HG03432 (cell line): ENCODE results near the gene ELAVL3.
"Not testable (repeated sequence)": the region's sequence is repeated elsewhere in the genome, so short reads cannot be mapped to it uniquely, and the experiment has no call there.

Experiments used
- ATAC-seq: cut with Tn5 transposase; IDR thresholded peaks from one replicate; pipeline ENCODE4 v1.9.1; 2021; ENCODE audit warnings: mild to moderate bottlenecking, moderate library complexity; ENCODE audit not compliant: unreplicated experiment

ELAVL3 gene

GRCh38 chr19:11489378-11489777 is 8.5 kb upstream of the ELAVL3 start:
- ATAC-seq: no peak

DNA sequence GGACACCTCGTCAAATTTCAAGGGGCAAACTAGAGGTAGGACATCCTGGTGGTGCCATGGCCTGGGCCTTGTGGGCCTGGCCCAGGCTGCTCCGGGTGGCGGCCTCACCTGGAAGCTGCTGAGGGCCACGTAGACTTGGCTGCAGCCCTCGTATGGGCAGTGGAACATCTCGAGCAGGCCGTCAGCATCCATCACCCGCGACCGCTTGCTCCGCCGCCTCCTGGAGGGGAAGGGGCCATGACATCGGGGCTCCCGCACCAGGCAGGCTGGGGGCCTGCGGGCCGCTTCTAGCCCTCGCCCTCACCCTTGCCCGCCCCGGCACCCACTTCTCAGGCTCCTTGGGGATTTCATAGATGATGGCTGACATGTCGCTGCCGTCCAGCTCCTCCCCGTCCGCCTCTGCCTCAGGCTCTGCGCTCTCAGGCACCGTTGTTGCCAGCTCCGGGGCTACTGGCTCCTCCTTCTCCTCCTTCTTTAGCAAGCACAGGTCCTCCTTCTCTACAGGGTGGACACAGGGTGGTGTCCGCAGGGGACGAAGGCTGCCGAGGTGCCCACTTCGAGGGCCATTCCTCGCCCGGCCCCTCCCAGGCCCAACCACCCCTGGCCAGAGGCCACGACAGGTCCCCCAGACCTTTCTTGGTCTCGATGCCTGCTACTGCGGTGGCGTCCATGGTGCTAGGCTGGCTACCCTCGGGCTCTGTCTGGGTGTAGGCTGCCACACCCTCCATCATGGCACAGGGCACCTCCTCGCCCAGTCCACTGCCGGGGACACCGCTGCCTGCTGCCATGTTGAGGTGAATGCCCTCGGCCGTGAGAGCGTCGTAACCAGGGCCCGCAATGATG is 6.0 kb upstream of the ELAVL3 start:
- ATAC-seq: no peak

DNA sequence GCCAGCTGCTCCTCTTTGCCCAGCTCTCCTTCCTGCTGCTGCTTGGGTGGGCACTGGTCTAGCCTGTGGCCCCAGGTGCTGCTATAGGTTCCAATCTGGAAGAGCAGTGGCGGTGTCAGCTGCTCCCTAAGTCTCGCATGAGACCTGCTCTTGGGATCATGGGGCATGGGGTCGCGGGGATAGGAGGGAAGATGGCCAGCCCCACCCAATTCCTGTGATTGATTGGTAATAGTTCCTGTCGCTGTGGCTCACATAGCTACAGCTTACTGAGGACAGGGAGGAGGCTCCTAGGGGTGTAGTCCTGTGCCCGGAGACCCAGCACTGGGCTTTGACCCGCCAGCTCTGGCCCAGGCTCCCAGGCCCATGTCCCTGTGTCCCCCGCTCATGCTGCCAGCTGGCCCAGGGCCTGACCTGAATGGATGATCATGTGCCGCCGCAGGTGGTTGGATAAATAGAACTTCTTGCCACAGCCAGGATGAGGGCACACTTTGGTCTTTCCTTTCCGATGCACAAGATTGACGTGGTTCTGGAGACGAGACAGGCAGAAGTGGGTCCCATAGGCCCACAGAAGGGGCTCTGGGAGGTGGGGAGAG is 4.5 kb upstream of the ELAVL3 start:
- no peak for ATAC-seq

- ATAC-seq: no peak
These were observed 2.7 kb upstream of the ELAVL3 start for GRCh38 chr19:11483366-11484111.

GRCh38 chr19:11482384-11483050 is 1.7 kb upstream of the ELAVL3 start:
- peak; percentile 59 for ATAC-seq

DNA sequence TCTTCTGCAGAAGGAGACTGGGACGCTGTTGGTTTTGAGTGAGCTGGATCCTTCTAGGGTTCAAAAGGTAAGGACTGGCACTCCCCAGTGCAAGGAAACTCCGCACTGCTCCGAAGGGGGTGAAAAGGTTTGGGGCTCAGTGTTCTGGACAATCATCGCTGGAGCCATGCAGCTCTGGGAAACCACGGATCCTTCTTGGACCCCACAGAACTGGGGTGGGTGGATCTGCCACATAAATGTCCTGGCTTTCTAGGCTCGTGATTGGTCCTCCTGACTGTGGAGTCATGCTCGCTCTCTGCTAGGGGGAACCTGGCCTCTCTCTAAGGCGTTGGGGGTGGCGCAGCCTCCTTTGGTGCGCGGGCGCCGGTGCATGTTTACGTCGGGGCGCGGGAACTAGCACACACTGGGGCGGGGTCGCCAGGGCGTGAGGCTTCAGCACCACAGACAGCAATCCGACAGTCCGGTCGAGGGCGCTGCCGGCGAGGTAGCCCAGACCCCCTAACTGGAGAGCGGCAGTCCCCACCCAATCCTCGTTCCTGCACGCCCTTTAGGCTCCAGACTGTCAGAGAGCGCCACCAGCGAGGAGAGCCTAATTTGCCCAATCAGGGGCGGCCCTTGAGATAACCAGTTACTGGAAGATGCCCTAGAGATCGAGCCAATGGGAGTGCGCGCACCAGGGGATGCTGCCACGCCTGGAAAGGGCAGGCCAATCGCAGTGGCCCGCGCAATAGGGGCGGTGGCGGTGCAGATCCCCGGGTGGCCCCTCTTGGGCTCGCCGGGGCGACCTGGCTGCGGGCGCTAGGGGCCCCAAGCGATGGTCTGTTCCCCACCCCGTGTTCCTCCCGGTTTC is 913 bp upstream of the ELAVL3 start:
- ATAC-seq: peak; percentile 77

- ATAC-seq: no peak
These were observed 740 bp downstream of the ELAVL3 start for GRCh38 chr19:11479898-11480714.

GRCh38 chr19:11479090-11479897 is 1.6 kb downstream of the ELAVL3 start:
- ATAC-seq: no peak

- ATAC-seq: no peak
These were observed 2.4 kb downstream of the ELAVL3 start for GRCh38 chr19:11478167-11479089.

DNA sequence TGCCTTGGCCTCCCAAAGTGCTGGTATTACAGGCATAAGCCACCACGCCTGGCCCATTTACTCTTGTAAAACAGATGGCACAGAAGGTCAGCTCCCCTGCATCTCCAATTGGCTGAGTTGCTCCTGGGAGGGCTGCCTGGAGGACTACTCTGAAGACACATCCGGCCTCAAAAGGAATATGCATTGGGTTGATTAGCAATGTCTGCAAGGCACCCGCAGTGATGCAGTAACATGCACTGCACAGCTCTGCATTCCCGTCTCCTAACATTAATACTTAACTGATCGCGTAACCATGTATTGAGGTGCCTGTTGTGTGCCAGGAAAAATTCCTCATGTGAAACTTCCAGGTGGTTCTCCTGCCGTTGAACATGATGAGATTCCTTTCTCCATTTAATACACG is 5.0 kb downstream of the ELAVL3 start:
- no peak for ATAC-seq

GRCh38 chr19:11475343-11475742 is 5.5 kb downstream of the ELAVL3 start:
- not testable (repeated sequence) for ATAC-seq

GRCh38 chr19:11473725-11474124 is 7.1 kb downstream of the ELAVL3 start:
- ATAC-seq: no peak

DNA sequence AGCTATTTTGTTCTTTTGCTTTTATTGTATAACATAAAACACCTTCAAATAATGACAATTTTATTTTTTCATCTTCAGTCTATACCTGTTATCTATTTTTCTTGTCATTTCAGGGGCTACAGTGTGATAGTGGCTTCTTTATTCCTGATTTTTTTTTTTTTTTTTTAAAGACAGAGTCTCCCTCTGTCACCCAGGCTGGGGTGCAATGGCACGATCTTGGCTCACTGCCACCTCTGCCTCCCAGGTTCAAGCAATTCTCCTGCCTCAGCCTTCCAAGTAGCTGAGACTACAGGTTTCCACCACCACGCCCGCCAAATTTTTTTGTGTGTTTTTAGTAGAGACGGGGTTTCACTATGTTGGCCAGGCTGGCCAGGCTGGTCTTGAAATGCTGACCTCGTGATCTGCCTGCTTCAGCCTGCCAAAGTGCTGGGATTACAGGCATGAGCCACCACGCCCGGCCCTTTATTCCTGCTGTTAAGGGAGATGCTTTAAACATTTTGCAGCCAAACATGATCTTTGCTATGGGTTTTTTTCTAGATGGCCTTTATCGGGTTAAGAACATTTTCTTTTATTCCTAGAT is 12.5 kb downstream of the ELAVL3 start:
- ATAC-seq: not testable (repeated sequence)

DNA sequence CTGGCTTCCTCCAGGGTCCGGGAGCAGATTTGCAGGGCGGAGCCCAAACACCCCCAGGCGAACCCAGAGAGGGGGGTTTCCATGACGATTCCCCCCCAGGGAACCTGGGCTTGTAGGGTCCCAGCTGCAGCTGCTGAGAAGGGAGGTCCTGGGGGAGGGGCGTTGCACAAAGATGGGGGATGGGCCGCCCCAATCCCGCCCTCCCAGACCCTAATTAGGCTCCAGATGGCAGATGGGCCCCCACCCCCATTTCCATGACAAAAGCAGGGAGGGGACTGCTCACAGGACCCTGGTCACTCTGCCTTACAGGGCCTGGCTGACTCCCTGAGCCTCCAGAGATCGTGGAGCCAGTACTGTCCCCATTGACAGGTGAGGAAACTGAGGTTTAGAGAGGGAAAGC is 15.2 kb downstream of the ELAVL3 start:
- no peak for ATAC-seq

DNA sequence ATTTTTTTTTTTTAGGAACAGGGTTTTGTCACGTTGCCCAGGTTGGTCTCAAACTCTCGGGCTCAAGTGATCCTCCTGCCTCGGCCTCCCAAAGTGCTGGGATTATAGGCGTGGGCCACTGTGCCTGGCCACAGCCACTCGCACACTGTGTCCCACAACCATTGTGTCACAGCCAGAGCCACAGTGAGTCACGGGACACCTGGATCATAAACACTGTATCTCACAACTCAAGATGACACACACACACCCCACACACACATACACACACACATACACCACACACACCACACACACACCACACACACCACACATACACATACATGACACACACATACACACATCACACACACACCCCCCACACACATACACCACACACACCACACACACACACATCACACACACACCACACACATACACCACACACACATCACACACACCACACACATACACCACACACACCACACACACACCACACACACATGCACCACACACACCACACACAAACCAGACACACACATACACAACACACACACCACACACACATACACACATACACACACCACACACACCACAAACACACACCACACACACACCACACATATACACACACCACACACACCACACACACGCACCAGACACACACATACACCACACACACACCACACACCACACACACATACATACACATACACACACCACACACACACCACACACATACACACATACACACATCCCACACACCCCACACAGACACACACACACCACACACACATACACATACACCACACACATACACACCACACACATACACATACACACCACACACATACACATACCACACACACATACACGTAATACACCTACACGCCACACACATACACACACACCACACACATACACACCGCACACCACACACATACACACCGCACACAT is 16.2 kb downstream of the ELAVL3 start:
- no peak for ATAC-seq

GRCh38 chr19:11463391-11463790 is 17.5 kb downstream of the ELAVL3 start:
- ATAC-seq: no peak
